Endothelial cell of umbilical vein (primary cell): ENCODE data around the gene NKD2. TPM values are rescaled to one million over a fixed set of nuclear protein-coding genes. Genes with fewer than 3 reads are reported as not detected.

ENCODE experiments used
- BruUV-seq: library from RNA; stranded (reverse); fragments of 400-500 nt; replicated peaks from 2 replicates; lab custom pipeline; 2021; lab: Mats Ljungman, UMichigan
- CTCF ChIA-PET: fragments of 300-600, 350-600 bp; sonication (Branson Sonifier 250); formaldehyde crosslinking; loops from one replicate; lab custom pipeline; 2021; ENCODE audit warnings: antibody characterized with exemption, inconsistent platforms; lab: Charles Lee
- POLR2A ChIA-PET: fragments of 300-600, 350-600 bp; sonication (Branson Sonifier 250); formaldehyde crosslinking; loops from one replicate; lab custom pipeline; 2021; ENCODE audit warnings: antibody characterized with exemption, inconsistent platforms; lab: Charles Lee
- DNase-seq: peaks from one replicate; pipeline ENCODE4 v3.0.0-alpha.2; 2011; ENCODE audit warnings: low read depth, low spot score
- FAIRE-seq: peaks from 2 replicates; lab custom pipeline; 2011; peaks lifted over from hg19 to GRCh38; lab: Jason Lieb, UNC
- H2AFZ ChIP-seq: 2 replicates; pipeline ENCODE4 v1.6.0; 2012; ENCODE audit warnings: low read depth, low read length, control low read depth, inconsistent platforms
- H3K27ac ChIP-seq: 2 replicates; pipeline ENCODE4 v1.5.1; 2011; ENCODE audit warnings: low read depth, mild to moderate bottlenecking, control low read depth, low read length, moderate library complexity; ENCODE audit not compliant: insufficient read depth
- H3K27me3 ChIP-seq, 2 experiments: 2 replicates each; pipeline versions ENCODE4 v1.6.0 to v1.6.1; 2011; ENCODE audit warnings: low read length in 2 of 2, mixed read lengths in 1 of 2; ENCODE audit not compliant: control insufficient read depth in 2 of 2, insufficient read depth in 2 of 2
- H3K36me3 ChIP-seq, 2 experiments: 2 replicates in 1 of 2; 3 replicates in 1 of 2; pipeline ENCODE4 v1.5.1; 2011; ENCODE audit warnings: low read length in 2 of 2, mild to moderate bottlenecking in 1 of 2, moderate library complexity in 1 of 2; ENCODE audit not compliant: control insufficient read depth in 2 of 2, insufficient read depth in 2 of 2; ENCODE audit errors: extremely low read depth in 1 of 2
- H3K4me1 ChIP-seq: 3 replicates; pipeline ENCODE4 v1.5.1; 2011; ENCODE audit warnings: mild to moderate bottlenecking, low read length; ENCODE audit not compliant: control insufficient read depth, insufficient read depth; ENCODE audit errors: extremely low read depth
- H3K4me2 ChIP-seq: 2 replicates; pipeline ENCODE4 v1.6.1; 2011; ENCODE audit warnings: low read length, control low read depth, mixed read lengths; ENCODE audit not compliant: insufficient read depth
- H3K4me3 ChIP-seq, 3 experiments: fragments of 200-600 bp in 1 of 3; sonication (generic), shearing (Covaris generic) in 1 of 3; replicated peaks in 1 of 3; 2 replicates each; pipeline ENCODE4 v1.5.1; 2011 to 2016; ENCODE audit warnings: control low read depth in 3 of 3, low read length in 3 of 3, mild to moderate bottlenecking in 2 of 3, inconsistent platforms in 1 of 3, low read depth in 1 of 3, moderate library complexity in 1 of 3; ENCODE audit not compliant: insufficient read depth in 1 of 3
- H3K79me2 ChIP-seq: 2 replicates; pipeline ENCODE4 v1.6.0; 2012; ENCODE audit warnings: low read length, inconsistent platforms; ENCODE audit not compliant: control insufficient read depth, insufficient read depth
- H3K9ac ChIP-seq: replicated peaks from 2 replicates; pipeline ENCODE3; 2011; ENCODE audit warnings: low read length, control low read depth; ENCODE audit not compliant: insufficient read depth; ENCODE audit errors: extremely low read depth
- H3K9me1 ChIP-seq: replicated peaks from 3 replicates; pipeline ENCODE4 v1.6.0; 2011; ENCODE audit warnings: mild to moderate bottlenecking, low read length; ENCODE audit not compliant: control insufficient read depth, insufficient read depth; ENCODE audit errors: extremely low read depth
- H3K9me3 ChIP-seq: replicated peaks from 2 replicates; pipeline ENCODE4 v1.5.1; 2012; ENCODE audit warnings: low read length, inconsistent platforms; ENCODE audit not compliant: control insufficient read depth, insufficient read depth
- H4K20me1 ChIP-seq: replicated peaks from 2 replicates; pipeline ENCODE3; 2011; ENCODE audit warnings: mild to moderate bottlenecking, low read length; ENCODE audit not compliant: control insufficient read depth, insufficient read depth; ENCODE audit errors: extremely low read depth
- EZH2 ChIP-seq: IDR thresholded peaks from 2 replicates; pipeline ENCODE4 v1.6.1; 2012; ENCODE audit warnings: borderline replicate concordance, low read depth, mild to moderate bottlenecking, moderate library complexity, low read length, inconsistent platforms; ENCODE audit not compliant: severe bottlenecking
- FOS ChIP-seq: IDR thresholded peaks from 2 replicates; pipeline ENCODE4 v1.6.1; 2011; ENCODE audit warnings: mild to moderate bottlenecking, low read length, moderate library complexity, borderline replicate concordance; ENCODE audit not compliant: insufficient read depth
- GATA2 ChIP-seq: IDR thresholded peaks from 2 replicates; pipeline ENCODE4 v1.7.0; 2011; ENCODE audit warnings: low read depth, mild to moderate bottlenecking, moderate library complexity, mixed read lengths, low read length; ENCODE audit not compliant: insufficient read length, insufficient read depth
- JUN ChIP-seq: IDR thresholded peaks from 2 replicates; pipeline ENCODE4 v1.6.1; 2011; ENCODE audit warnings: borderline replicate concordance, low read depth; ENCODE audit not compliant: insufficient read length, insufficient read depth
- MYC ChIP-seq: IDR thresholded peaks from one replicate; pipeline ENCODE4 v1.6.1; 2011; ENCODE audit warnings: mild to moderate bottlenecking, low read depth, low read length
- POLR2A ChIP-seq: IDR thresholded peaks from 2 replicates; pipeline ENCODE4 v1.6.1; 2012; ENCODE audit warnings: low read depth, mild to moderate bottlenecking, control low read depth, low read length
- POLR2AphosphoS5 ChIP-seq: IDR thresholded peaks from 2 replicates; pipeline ENCODE4 v1.6.1; 2012; ENCODE audit warnings: low read depth, mild to moderate bottlenecking, control low read depth, low read length, moderate library complexity; ENCODE audit not compliant: insufficient read depth
- dilution Hi-C: fragments of 300-500 bp; cut with MboI; formaldehyde crosslinking; loops from one replicate; pipeline ENCODE4 v1.15.0; 2019; ENCODE audit warnings: low sequenced_read_pairs; ENCODE audit not compliant: extremely low pct_ligation_motif_present
- intact Hi-C: fragments of 100-400 bp; cut with micrococcal nuclease; formaldehyde crosslinking; loops from one replicate; pipeline ENCODE4 v1.10.0; 2022
- polyA plus RNA-seq, 4 experiments: library from polyadenylated mRNA; depleted of rRNA in 3 of 4; stranded (reverse) in 3 of 4; unstranded in 1 of 4; fragments of >200 nt; gene quantifications; 2 replicates each; pipeline versions ENCODE4 v1.2.1 to v1.2.3, GENCODE V29; 2011 to 2012; ENCODE audit warnings: missing spikeins in 1 of 4
- total RNA-seq: library from RNA; stranded (reverse); gene quantifications from 2 replicates; pipeline ENCODE4 v1.2.3, GENCODE V29; 2021
- TF ChIP-seq, protein P1 (sequence below), 2 donors: IDR thresholded peaks; 1 replicate in 1 of 2; 2 replicates in 1 of 2; pipeline ENCODE4 v1.5.1; 2011; ENCODE audit warnings: low read length in 2 of 2, mild to moderate bottlenecking in 2 of 2, moderate library complexity in 2 of 2, control low read depth in 1 of 2, inconsistent platforms in 1 of 2, low read depth in 1 of 2; ENCODE audit not compliant: insufficient read depth in 1 of 2; ENCODE audit errors: extremely low read depth in 1 of 2
- TF ChIP-seq, protein P2 (sequence below): IDR thresholded peaks from 2 replicates; pipeline ENCODE4 v1.6.1; 2011; ENCODE audit not compliant: insufficient read depth, insufficient read length

The NKD2 gene
- total and polyA plus RNA-seq, 2 donors (not counting 3 experiments of a cell fraction or from before 2014, with no cell fraction given) = 0.08 TPM; not detected in 1

- ChIA-PET CTCF (no interaction called here), POLR2A (no interaction called here)
- FAIRE-seq (no peak), DNase-seq (no peak)
- Histone ChIP-seq H2AFZ (no peak overlapping the region), H3K4me1 (no peaks in the 10 kb centered on the region), H3K27me3 (no peaks in the 10 kb centered on the region), H3K9me3 (no peaks in the 10 kb centered on the region), H3K79me2 (no peaks in the 10 kb centered on the region), H3K4me2 (no peak overlapping the region), H4K20me1 (no peaks in the 10 kb centered on the region), H3K27ac (no peak overlapping the region), H3K9me1 (no peaks in the 10 kb centered on the region), H3K36me3 (no peaks in the 10 kb centered on the region), H3K4me3 (no peak overlapping the region), H3K9ac (no peak overlapping the region)
- intact Hi-C loops (no loop called here), dilution Hi-C loops (no loop called here)
- TF ChIP-seq JUN (no peak), POLR2A (no peak), POLR2AphosphoS5 (no peak), EZH2 (no peak), FOS (no peak)
- TF ChIP-seq, protein P1, sequence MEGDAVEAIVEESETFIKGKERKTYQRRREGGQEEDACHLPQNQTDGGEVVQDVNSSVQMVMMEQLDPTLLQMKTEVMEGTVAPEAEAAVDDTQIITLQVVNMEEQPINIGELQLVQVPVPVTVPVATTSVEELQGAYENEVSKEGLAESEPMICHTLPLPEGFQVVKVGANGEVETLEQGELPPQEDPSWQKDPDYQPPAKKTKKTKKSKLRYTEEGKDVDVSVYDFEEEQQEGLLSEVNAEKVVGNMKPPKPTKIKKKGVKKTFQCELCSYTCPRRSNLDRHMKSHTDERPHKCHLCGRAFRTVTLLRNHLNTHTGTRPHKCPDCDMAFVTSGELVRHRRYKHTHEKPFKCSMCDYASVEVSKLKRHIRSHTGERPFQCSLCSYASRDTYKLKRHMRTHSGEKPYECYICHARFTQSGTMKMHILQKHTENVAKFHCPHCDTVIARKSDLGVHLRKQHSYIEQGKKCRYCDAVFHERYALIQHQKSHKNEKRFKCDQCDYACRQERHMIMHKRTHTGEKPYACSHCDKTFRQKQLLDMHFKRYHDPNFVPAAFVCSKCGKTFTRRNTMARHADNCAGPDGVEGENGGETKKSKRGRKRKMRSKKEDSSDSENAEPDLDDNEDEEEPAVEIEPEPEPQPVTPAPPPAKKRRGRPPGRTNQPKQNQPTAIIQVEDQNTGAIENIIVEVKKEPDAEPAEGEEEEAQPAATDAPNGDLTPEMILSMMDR (IDR thresholded peaks at IDR 0.05; ENCODE audit: extremely low read depth in 1 of 2, insufficient read depth in 1 of 2, low read depth in 1 of 2, low read length in 2 of 2) = no peak
- BruUV-seq = no TSS peak
These were observed 34.7 kb downstream of the NKD2 start for GRCh38 chr5:1043327-1043726.

DNA sequence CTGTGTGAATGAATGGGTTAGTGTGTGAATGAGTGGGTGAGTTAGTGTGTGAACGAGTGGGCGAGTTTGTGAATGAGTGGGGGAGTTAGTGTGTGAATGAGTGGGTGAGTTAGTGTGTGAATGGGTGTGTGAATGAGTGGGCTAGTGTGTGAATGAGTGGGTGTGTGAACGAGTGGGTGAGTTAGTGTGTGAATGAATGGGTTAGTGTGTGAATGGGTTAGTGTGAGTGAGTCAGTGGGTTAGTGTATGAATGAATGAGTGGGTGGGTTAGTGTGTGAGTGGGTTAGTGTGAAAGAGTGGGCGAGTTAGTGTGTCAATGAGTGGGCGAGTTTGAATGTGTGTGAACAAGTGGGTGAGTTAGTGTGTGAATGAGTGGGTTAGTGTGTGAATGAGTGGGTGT lies 35.5 kb downstream of the NKD2 start:
- CTCF ChIA-PET = no interaction called here
- Histone ChIP-seq H3K4me3 (no peak overlapping the region), H3K27me3 (no peaks in the 10 kb centered on the region), H3K36me3 (no peaks in the 10 kb centered on the region), H3K9me3 (no peaks in the 10 kb centered on the region), H4K20me1 (no peaks in the 10 kb centered on the region), H3K79me2 (no peaks in the 10 kb centered on the region), H2AFZ (no peak overlapping the region), H3K27ac (no peak overlapping the region), H3K9ac (no peak overlapping the region), H3K4me2 (no peak overlapping the region), H3K4me1 (no peaks in the 10 kb centered on the region), H3K9me1 (no peaks in the 10 kb centered on the region)
- DNase-seq = no peak
- intact Hi-C loops (no loop called here), dilution Hi-C loops (no loop called here)
- BruUV-seq = no TSS peak
- TF ChIP-seq, protein P1 (IDR thresholded peaks at IDR 0.05; ENCODE audit: extremely low read depth in 1 of 2, insufficient read depth in 1 of 2, low read depth in 1 of 2, low read length in 2 of 2) = no peak
- TF ChIP-seq POLR2A (no peak), EZH2 (no peak), FOS (no peak), MYC (no peak), JUN (no peak), GATA2 (no peak), POLR2AphosphoS5 (no peak)
- TF ChIP-seq, protein P2, sequence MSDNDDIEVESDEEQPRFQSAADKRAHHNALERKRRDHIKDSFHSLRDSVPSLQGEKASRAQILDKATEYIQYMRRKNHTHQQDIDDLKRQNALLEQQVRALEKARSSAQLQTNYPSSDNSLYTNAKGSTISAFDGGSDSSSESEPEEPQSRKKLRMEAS = no peak
- POLR2A ChIA-PET = no interaction called here
- FAIRE-seq = no peak
